ENCODE measurements around the gene POPDC3.

- no peak for TF ChIP-seq CTCF (IDR thresholded peaks at IDR 0.05; ENCODE audit: low read depth, low read length)
- no peak for TF ChIP-seq POLR2A (IDR thresholded peaks at IDR 0.05; ENCODE audit: extremely low read depth, insufficient read length)
Observed at GRCh38 chr6:105193647-105194046, 13.8 kb upstream of the POPDC3 start.

All from NB4 (cell line).